HG03135 (cell line): ENCODE data around the gene TNFRSF19.

Experiments used
- ATAC-seq: cut with Tn5 transposase; IDR thresholded peaks from one replicate; pipeline ENCODE4 v1.9.1; 2021; ENCODE audit warnings: mild to moderate bottlenecking, moderate library complexity; ENCODE audit not compliant: unreplicated experiment

Gene TNFRSF19

GRCh38 chr13:23600534-23600933 lies 30.3 kb downstream of the TNFRSF19 start:
- no peak for ATAC-seq

- ATAC-seq = no peak
Measured at GRCh38 chr13:23605831-23606230, 35.6 kb downstream of the TNFRSF19 start.

GRCh38 chr13:23608138-23608537 lies 37.9 kb downstream of the TNFRSF19 start:
- no peak for ATAC-seq

- no peak for ATAC-seq
Measured at GRCh38 chr13:23608701-23609413, 38.6 kb downstream of the TNFRSF19 start.

- ATAC-seq = no peak
Measured at GRCh38 chr13:23609414-23609760, 39.2 kb downstream of the TNFRSF19 start.

- no peak for ATAC-seq
Measured at GRCh38 chr13:23609874-23610576, 39.8 kb downstream of the TNFRSF19 start.

GRCh38 chr13:23610966-23611491 lies 40.8 kb downstream of the TNFRSF19 start:
- no peak for ATAC-seq

- ATAC-seq = no peak
Measured at GRCh38 chr13:23612182-23612581, 42.0 kb downstream of the TNFRSF19 start.

GRCh38 chr13:23612731-23613130 lies 42.5 kb downstream of the TNFRSF19 start:
- ATAC-seq = no peak

- ATAC-seq = no peak
Measured at GRCh38 chr13:23613596-23613995, 43.4 kb downstream of the TNFRSF19 start.

- ATAC-seq = no peak
Measured at GRCh38 chr13:23615395-23616081, 45.3 kb downstream of the TNFRSF19 start.

- ATAC-seq = no peak
Measured at GRCh38 chr13:23616228-23616627, 46.0 kb downstream of the TNFRSF19 start.

GRCh38 chr13:23617551-23618024 lies 47.4 kb downstream of the TNFRSF19 start:
- ATAC-seq = no peak

GRCh38 chr13:23618341-23618740 lies 48.1 kb downstream of the TNFRSF19 start:
- ATAC-seq = no peak

GRCh38 chr13:23619068-23619855 lies 49.0 kb downstream of the TNFRSF19 start:
- ATAC-seq = no peak

- ATAC-seq = no peak
Measured at GRCh38 chr13:23620211-23620610, 50.0 kb downstream of the TNFRSF19 start.

GRCh38 chr13:23620613-23621315 lies 50.6 kb downstream of the TNFRSF19 start:
- ATAC-seq = no peak

GRCh38 chr13:23621316-23621645 lies 51.1 kb downstream of the TNFRSF19 start:
- ATAC-seq = no peak

- no peak for ATAC-seq
Measured at GRCh38 chr13:23622985-23623384, 52.8 kb downstream of the TNFRSF19 start.

- ATAC-seq = no peak
Measured at GRCh38 chr13:23623394-23623793, 53.2 kb downstream of the TNFRSF19 start.
